ENCODE measurements around the gene EXOC6B.
"Not testable (repeated sequence)": the region's sequence is repeated elsewhere in the genome, so short reads cannot be mapped to it uniquely, and the experiment has no call there.

EXOC6B gene

DNA sequence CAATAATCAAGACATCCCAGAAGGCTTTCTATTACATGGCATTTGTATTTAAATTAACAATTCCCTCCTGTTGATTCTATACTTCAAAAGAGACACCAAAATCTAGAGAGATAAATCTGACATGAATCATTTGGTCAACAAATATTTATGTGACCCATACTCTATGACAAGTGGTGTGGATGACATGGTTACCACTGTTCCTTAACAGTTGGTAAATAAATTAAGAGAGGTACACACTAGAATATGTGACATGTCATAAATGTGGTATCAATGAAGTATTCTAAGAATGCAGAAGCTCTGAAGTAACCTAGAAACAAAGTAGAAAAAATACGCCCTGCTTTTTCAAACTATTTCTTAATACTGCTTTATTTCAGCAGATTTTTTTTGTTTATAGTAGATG lies 255.4 kb downstream of the EXOC6B start:
- Histone ChIP-seq H3K79me1 (ENCODE audit: low read length) (no peaks in the 10 kb centered on the region), H3K23ac (ENCODE audit: low read length) (no peak overlapping the region), H2BK15ac (replicated peaks; ENCODE audit: low read depth) (no peak overlapping the region), H2BK120ac (ENCODE audit: low read depth, low read length) (no peak overlapping the region), H3K4me3 (ENCODE audit: low read length) (no peak overlapping the region), H3K4me1 (ENCODE audit: control insufficient read depth, low read depth, low read length) (peaks cover 2% of the 10 kb centered on the region), H3K56ac (ENCODE audit: low read length) (no peak overlapping the region), H3K36me3 (ENCODE audit: control insufficient read depth, insufficient read depth, low read length) (no peaks in the 10 kb centered on the region), H3K9ac (ENCODE audit: low read length) (no peak overlapping the region), H2AK5ac (ENCODE audit: low read length) (no peak overlapping the region), H3K27ac (ENCODE audit: low read depth, low read length) (no peak overlapping the region), H4K5ac (ENCODE audit: low read length) (no peak overlapping the region), H2BK5ac (ENCODE audit: low read length) (no peak overlapping the region), H3K18ac (ENCODE audit: low read length) (no peak overlapping the region), H3K4ac (ENCODE audit: low read depth, low read length) (no peak overlapping the region), H3K4me2 (ENCODE audit: low read length) (no peak overlapping the region), H4K8ac (ENCODE audit: low read depth, low read length) (no peak overlapping the region), H3K79me2 (ENCODE audit: control insufficient read depth, insufficient read depth, low read length) (no peaks in the 10 kb centered on the region), H3K27me3 (ENCODE audit: insufficient read depth, low read length, poor library complexity) (no peaks in the 10 kb centered on the region)
- WGBS (ENCODE audit: extremely low coverage, insufficient coverage, low lambda C conversion rate), result no CpG with 5 or more reads among the region's 1 CpG
- DNase-seq, result peak; percentile 1

GRCh38 chr2:72562451-72563153 lies 263.2 kb downstream of the EXOC6B start:
- H2BK120ac ChIP-seq (ENCODE audit: low read depth, low read length), result no peak overlapping the region
- H3K27me3 ChIP-seq (ENCODE audit: insufficient read depth, low read length, poor library complexity), result no peaks in the 10 kb centered on the region
- no peak overlapping the region for H2BK5ac ChIP-seq (ENCODE audit: low read length)
- no peak overlapping the region for H3K4me2 ChIP-seq (ENCODE audit: low read length)
- H3K4me3 ChIP-seq (ENCODE audit: low read length), result no peak overlapping the region
- H3K4me1 ChIP-seq (ENCODE audit: control insufficient read depth, low read depth, low read length), result peaks cover 3% of the 10 kb centered on the region
- no peak overlapping the region for H2BK15ac ChIP-seq (replicated peaks; ENCODE audit: low read depth)
- no peak overlapping the region for H4K8ac ChIP-seq (ENCODE audit: low read depth, low read length)
- no peak overlapping the region for H3K27ac ChIP-seq (ENCODE audit: low read depth, low read length)
- no peak overlapping the region for H4K5ac ChIP-seq (ENCODE audit: low read length)
- H2AK5ac ChIP-seq (ENCODE audit: low read length), result no peak overlapping the region
- no peak overlapping the region for H3K9ac ChIP-seq (ENCODE audit: low read length)
- no peak overlapping the region for H3K56ac ChIP-seq (ENCODE audit: low read length)
- H3K23ac ChIP-seq (ENCODE audit: low read length), result no peak overlapping the region
- no peak overlapping the region for H3K4ac ChIP-seq (ENCODE audit: low read depth, low read length)
- H3K79me1 ChIP-seq (ENCODE audit: low read length), result no peaks in the 10 kb centered on the region
- no peaks in the 10 kb centered on the region for H3K79me2 ChIP-seq (ENCODE audit: control insufficient read depth, insufficient read depth, low read length)
- no CpG with 5 or more reads among the region's 4 CpGs for WGBS (ENCODE audit: extremely low coverage, insufficient coverage, low lambda C conversion rate)
- H3K36me3 ChIP-seq (ENCODE audit: control insufficient read depth, insufficient read depth, low read length), result no peaks in the 10 kb centered on the region
- DNase-seq, result peak; percentile 35
- H3K18ac ChIP-seq (ENCODE audit: low read length), result no peak overlapping the region

DNA sequence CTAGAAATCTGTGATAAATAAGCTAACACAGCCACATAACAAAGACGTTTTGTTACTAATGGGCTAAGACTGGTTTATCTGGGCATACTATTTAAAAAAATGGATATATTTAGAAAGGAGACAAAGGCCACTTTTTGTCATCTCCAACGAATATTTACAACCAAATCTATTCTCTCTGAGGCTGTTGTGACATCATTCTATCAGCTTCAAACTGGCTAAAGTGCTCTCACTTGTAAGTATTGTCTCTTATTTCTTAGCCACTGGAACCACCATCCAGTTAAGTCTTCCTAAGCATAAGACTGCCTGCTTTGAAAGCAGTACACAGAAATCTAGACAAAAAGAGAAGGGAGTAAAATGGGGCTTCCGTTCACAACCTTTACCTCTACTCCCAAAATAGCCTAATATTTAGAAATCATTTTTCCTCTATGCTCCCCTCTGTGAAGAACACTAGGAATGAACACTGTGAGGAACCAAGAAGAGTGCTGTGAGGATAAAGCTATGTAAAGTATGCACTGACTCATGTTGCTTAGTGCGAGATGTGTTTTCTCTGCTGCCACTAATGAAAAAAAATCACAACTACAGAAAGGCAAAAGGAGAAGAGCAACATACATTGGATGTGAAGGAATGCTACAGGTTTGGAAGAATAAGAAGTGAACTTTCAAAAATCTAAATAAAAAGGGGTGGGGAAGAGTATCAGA lies 264.1 kb downstream of the EXOC6B start:
- Histone ChIP-seq H2BK15ac (replicated peaks; ENCODE audit: low read depth) (no peak overlapping the region), H3K36me3 (ENCODE audit: control insufficient read depth, insufficient read depth, low read length) (no peaks in the 10 kb centered on the region), H3K27me3 (ENCODE audit: insufficient read depth, low read length, poor library complexity) (no peaks in the 10 kb centered on the region), H3K9ac (ENCODE audit: low read length) (no peak overlapping the region), H3K27ac (ENCODE audit: low read depth, low read length) (no peak overlapping the region), H3K56ac (ENCODE audit: low read length) (no peak overlapping the region), H3K79me2 (ENCODE audit: control insufficient read depth, insufficient read depth, low read length) (no peaks in the 10 kb centered on the region), H3K23ac (ENCODE audit: low read length) (no peak overlapping the region), H3K4me1 (ENCODE audit: control insufficient read depth, low read depth, low read length) (peaks cover 3% of the 10 kb centered on the region), H4K8ac (ENCODE audit: low read depth, low read length) (no peak overlapping the region), H3K4me2 (ENCODE audit: low read length) (no peak overlapping the region), H3K18ac (ENCODE audit: low read length) (no peak overlapping the region), H3K4ac (ENCODE audit: low read depth, low read length) (no peak overlapping the region), H2BK5ac (ENCODE audit: low read length) (no peak overlapping the region), H4K5ac (ENCODE audit: low read length) (no peak overlapping the region), H2AK5ac (ENCODE audit: low read length) (no peak overlapping the region), H3K4me3 (ENCODE audit: low read length) (no peak overlapping the region), H2BK120ac (ENCODE audit: low read depth, low read length) (no peak overlapping the region), H3K79me1 (ENCODE audit: low read length) (no peaks in the 10 kb centered on the region)
- peak; percentile 82 for DNase-seq
- whole genome bisulfite sequencing (ENCODE audit: extremely low coverage, insufficient coverage, low lambda C conversion rate), result no CpG with 5 or more reads among the region's 4 CpGs

GRCh38 chr2:72555943-72556342 lies 269.9 kb downstream of the EXOC6B start:
- Histone ChIP-seq H3K18ac (ENCODE audit: low read length) (no peak overlapping the region), H2BK5ac (ENCODE audit: low read length) (no peak overlapping the region), H3K27ac (ENCODE audit: low read depth, low read length) (no peak overlapping the region), H3K23ac (ENCODE audit: low read length) (no peak overlapping the region), H3K9ac (ENCODE audit: low read length) (no peak overlapping the region), H3K56ac (ENCODE audit: low read length) (no peak overlapping the region), H3K4me2 (ENCODE audit: low read length) (no peak overlapping the region), H4K5ac (ENCODE audit: low read length) (no peak overlapping the region), H3K79me2 (ENCODE audit: control insufficient read depth, insufficient read depth, low read length) (no peaks in the 10 kb centered on the region), H2AK5ac (ENCODE audit: low read length) (no peak overlapping the region), H3K36me3 (ENCODE audit: control insufficient read depth, insufficient read depth, low read length) (no peaks in the 10 kb centered on the region), H3K4me1 (ENCODE audit: control insufficient read depth, low read depth, low read length) (no peaks in the 10 kb centered on the region), H3K27me3 (ENCODE audit: insufficient read depth, low read length, poor library complexity) (no peaks in the 10 kb centered on the region), H3K4me3 (ENCODE audit: low read length) (no peak overlapping the region), H2BK120ac (ENCODE audit: low read depth, low read length) (no peak overlapping the region), H2BK15ac (replicated peaks; ENCODE audit: low read depth) (no peak overlapping the region), H3K4ac (ENCODE audit: low read depth, low read length) (no peak overlapping the region), H3K79me1 (ENCODE audit: low read length) (no peaks in the 10 kb centered on the region), H4K8ac (ENCODE audit: low read depth, low read length) (no peak overlapping the region)
- WGBS (ENCODE audit: extremely low coverage, insufficient coverage, low lambda C conversion rate), result no CpG with 5 or more reads among the region's 1 CpG
- no peak for DNase-seq

DNA sequence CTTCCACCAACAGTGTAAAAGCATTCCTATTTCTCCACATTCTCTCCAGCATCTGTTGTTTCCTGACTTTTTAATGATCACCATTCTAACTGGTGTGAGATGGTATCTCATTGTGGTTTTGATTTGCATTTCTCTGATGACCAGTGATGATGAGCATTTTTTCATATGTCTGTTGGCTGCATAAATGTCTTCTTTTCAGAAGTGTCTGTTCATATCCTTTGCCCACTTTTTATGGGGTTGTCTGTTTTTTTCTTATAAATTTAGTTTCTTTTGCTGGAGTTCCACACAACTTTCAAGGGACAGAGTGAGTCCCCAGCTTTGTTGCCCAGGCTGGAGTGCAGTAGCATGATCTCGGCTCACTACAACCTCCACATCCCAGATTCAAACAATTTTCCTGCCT lies 270.5 kb downstream of the EXOC6B start:
- H3K27me3 ChIP-seq (ENCODE audit: insufficient read depth, low read length, poor library complexity); H3K56ac ChIP-seq (ENCODE audit: low read length); H3K23ac ChIP-seq (ENCODE audit: low read length); H2BK5ac ChIP-seq (ENCODE audit: low read length); H3K9ac ChIP-seq (ENCODE audit: low read length); H3K4me2 ChIP-seq (ENCODE audit: low read length); H3K4me3 ChIP-seq (ENCODE audit: low read length); H3K4ac ChIP-seq (ENCODE audit: low read depth, low read length); H4K5ac ChIP-seq (ENCODE audit: low read length); H3K79me2 ChIP-seq (ENCODE audit: control insufficient read depth, insufficient read depth, low read length); H2BK120ac ChIP-seq (ENCODE audit: low read depth, low read length); H3K4me1 ChIP-seq (ENCODE audit: control insufficient read depth, low read depth, low read length); H3K18ac ChIP-seq (ENCODE audit: low read length); DNase-seq; H2BK15ac ChIP-seq (replicated peaks; ENCODE audit: low read depth); H4K8ac ChIP-seq (ENCODE audit: low read depth, low read length); H2AK5ac ChIP-seq (ENCODE audit: low read length); H3K79me1 ChIP-seq (ENCODE audit: low read length); H3K27ac ChIP-seq (ENCODE audit: low read depth, low read length); H3K36me3 ChIP-seq (ENCODE audit: control insufficient read depth, insufficient read depth, low read length): not testable (repeated sequence)
- no CpG with 5 or more reads among the region's 1 CpG for WGBS (ENCODE audit: extremely low coverage, insufficient coverage, low lambda C conversion rate)
